GM19372 (cell line): Measurements from ENCODE around the gene COG5.

Source experiments
- ATAC-seq: cut with Tn5 transposase; IDR thresholded peaks from one replicate; pipeline ENCODE4 v1.9.1; 2021; ENCODE audit warnings: mild to moderate bottlenecking, low read depth, moderate library complexity; ENCODE audit not compliant: unreplicated experiment

The COG5 gene

DNA sequence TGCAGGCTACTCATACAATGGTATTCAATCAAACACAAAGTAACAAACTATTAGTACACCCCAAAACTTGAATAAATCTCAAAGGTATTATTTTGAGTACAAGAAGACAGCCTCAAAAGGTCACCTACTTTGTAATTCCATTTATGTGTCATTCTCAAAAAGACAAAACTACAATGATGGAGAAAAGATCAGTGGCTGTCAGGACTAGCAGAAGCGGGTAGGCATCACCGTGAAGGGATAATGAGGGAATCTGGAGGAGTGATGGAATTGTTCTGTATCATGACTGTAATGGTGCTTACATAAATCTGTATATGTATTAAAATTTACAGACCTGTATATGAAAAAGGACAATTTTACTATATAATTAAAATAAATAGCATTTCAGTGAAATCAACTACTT, 37.0 kb downstream of the COG5 start:
- ATAC-seq: no peak

DNA sequence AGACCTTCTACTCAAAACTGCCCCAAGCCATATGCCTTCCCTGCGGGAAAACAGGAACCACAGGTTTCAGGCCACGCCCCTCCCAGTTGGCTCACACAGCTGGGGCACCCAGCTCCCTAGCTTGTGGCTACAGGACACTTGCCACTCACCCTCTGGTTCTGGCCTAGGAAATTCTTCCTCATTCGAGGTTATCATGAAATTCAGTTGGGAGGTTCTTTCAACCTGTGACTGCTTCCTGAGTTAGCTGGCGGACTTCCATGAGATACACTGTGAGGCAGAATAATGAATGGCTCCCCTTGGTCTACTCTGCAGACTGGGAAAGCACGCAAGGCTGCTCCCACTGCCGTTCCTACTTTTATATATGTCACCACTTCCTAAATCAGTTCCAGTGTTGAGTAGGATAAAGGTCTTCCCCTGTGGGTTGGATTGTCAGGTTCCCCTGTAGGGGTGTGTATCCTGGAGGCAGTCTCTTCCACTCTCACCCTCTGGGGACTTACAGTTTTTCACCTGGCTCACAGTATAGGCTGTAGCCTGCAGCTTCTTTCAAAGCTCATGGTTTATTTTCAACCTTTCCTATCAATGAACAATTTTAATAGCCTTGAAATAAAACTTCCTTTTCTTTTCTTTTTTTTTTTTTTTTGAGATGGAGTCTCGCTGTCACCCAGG, 56.9 kb downstream of the COG5 start:
- ATAC-seq: no peak

DNA sequence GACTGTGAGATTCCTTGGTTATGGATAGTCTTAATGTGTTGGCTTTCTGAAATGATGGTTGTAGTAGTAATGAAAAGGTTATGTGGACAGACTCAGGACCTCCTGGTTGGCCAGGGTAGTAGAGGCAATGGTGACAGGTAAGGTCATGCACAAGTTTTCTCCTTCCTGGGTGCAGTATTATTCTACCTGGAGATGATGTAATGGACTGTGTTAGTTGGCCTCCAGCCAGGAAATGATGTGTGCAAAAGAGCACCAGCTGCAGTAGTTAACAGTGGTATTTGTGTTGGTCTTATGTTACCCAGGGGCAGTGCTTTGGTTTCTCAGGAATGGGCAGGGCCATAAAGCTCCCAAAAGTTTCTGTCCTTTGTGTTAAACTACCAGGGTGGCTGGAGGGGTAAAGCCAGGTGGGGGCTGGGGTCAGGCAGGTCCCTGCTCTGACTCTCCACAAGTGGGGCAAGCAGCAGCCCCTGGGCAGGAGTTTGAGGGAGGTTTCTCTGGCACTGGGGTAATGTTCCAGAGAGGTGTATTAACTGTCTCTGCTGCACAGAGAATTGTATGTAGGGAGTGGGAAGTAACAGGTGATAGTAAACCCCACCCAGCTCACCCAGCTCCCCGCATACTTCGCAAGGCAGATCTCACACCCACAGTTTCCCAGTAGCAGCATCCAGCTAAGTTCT, 57.6 kb downstream of the COG5 start:
- ATAC-seq: no peak

DNA sequence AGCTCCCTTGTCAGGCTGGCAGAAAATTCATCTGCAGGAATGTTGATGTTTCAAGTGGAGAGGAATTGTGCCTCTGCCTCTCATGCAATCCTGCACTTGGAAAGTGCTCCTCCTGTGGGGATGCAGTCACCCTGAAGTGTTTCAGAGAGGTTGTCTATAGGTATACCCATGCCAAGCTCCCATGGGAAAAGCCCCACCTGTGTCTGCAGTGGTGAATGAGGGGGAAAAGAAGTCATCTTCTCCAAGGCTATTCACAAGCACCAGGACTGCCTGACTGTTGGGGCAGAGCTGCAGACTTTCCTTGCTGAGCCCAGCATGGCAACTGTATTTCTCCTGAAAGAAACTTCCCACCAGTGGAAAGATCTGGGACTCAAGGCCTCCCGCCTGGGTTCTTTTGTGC, 58.4 kb downstream of the COG5 start:
- ATAC-seq: no peak

DNA sequence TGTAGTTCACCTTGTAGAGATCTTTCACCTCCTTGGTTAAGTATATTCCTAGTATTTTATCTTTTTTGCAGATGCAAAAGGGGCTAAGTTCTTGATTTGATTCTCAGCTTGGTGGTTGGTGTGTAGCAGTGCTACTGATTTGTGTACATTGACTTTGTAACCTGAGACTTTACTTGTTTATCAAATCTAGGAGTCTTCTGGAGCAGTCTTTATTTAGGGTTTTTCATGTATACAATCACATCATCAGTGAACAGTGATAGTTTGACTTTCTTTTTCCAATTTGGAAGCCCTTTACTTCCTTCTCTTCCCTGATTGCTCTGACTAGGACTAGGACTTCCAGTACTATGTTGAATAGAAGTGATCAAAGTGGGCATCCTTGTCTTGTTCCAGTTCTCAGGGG, 60.0 kb downstream of the COG5 start:
- ATAC-seq: no peak

DNA sequence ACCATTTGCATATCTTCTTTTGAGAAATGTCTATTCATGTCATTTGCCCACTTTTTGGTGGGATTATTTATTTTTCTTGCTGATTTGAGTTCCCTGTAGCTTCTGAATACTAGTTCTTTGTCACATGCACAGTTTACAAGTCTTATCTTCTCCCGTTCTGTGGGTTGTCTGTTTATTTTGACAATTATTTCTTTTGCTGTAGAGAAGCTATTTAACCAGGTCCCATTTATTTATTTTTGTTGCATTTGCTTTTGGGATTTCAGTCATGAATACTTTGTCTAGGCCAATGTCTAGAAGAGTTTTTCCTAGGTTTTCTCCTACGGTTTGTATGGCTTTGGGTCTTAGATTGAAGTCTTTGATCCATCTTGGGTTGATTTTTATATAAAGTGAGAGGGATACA, 60.9 kb downstream of the COG5 start:
- ATAC-seq: no peak

DNA sequence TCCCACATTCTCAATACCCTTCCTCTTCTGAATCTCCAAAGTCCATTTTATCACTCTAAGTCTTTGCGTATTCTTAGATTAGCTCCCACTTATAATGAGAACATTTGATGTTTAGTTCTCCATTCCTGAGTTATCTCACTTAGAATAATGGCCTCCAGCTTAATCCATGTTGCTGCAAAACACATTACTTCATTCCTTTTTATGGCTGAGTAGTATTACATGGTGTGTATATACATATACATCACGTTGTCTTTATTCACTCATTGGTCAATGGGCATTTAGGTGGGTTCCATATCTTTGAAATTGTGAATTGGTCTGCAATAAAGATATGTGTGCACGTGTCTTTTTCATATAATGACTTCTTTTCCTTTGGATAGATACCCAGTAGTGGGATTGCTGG, 61.6 kb downstream of the COG5 start:
- ATAC-seq: no peak

DNA sequence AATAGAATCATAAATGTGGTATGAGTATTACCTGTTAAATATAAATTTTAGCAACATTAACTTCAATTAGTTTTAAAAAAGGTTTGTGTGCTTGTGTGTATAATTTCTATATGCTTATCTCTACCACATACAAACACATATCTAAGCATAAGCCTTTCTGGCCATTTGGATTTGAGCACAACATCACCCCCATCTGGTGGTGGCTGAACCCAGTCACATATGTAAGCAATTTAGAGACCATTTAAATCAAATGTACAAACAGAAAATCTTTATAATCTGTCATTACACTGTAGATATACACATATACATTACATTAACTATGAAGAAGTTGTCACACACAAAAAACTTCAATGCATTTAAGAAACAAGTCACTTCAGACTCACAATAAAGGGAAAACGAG, 62.1 kb downstream of the COG5 start:
- no peak for ATAC-seq

DNA sequence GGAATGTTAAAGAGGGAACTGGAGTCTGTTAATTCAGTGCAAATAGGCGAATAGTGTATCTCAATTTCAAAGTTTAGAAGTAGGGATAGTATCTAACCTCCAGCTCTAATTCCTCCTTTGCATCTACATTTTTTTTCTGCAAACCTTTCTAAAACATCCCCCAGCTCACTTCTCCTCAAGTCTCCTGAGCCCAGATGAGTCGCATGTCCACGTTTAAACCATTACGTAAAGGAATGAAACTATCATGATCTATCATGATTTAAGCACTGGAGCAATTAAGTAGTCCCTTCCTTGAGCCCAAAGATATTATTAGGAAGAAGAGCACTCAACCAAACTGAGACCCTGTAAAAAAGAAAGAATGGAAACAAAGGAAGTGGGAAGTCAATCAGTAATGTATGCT, 64.0 kb downstream of the COG5 start:
- ATAC-seq: no peak

DNA sequence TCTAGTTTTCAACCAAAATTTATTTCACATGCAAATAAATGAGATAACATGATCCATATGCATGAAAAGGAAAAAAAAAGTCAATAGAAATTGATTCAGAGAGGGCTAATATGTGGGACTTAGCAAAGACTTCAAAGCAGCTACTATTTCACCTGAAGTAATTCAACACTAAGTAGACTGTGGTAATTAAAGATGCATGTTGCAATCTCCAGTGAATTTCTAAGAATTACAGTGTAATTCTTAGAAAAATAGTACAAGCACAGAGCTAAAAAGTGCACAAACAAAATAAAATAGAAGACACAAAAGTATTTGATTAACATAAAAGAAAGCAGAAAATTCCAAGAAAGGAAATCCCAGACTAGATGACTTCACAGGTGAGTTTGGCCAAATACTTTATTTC, 68.2 kb downstream of the COG5 start:
- no peak for ATAC-seq

DNA sequence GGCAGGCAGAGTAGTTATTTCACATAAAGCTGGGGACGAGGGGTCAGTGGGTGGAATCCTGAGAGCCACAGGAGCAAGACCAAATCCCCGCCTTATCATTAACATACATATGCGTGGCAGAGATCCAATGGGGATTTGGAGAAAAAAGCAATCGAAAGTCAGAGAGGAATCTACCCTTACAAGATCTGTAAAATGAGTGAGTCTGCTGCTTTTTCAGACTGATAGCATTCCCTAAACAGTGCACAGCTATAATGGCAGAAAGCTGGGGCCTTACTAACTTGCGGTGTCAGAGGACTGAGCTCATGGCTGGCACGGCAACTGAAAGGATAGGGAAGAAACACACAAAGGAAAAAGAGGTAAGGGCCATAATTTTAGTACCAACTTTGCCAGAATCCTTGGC, 68.8 kb downstream of the COG5 start:
- no peak for ATAC-seq

DNA sequence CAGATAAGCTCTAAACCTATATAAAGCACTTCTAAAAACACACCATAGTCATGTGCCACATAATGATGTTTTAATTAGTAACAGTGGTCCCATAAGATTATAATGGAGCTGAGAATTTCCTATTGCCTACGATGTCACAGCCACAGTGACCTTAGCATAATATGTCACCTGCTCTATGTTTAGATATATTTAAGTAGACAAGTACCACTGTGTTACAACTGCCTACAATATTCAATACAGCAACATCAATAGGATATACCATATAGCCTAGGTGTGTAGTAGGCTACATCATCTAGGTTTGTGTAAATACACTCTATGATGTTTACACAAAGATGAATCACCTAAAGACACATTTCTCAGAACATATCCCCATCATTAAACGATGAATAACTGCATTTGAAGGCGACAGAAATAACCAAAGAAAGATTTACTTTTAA, 69.4 kb downstream of the COG5 start:
- ATAC-seq: no peak

DNA sequence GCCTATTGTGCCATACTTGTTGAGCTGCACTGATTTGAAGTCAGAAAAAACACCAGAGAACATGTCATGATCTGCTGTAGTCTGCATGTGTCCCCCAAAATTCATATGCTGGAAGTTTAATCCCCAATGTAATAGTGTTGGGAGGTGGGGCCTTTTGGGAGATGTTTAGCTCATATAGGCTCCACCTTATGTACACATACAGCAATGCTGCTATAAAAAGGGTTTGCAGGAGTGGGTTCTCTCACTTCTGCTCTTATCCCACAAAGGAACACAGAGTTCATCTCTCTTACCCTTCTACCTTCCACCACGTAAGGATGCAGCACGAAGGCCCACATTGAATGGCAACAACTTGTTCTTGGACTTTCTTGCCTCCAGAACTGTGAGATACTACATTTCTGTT, 70.8 kb downstream of the COG5 start:
- no peak for ATAC-seq

DNA sequence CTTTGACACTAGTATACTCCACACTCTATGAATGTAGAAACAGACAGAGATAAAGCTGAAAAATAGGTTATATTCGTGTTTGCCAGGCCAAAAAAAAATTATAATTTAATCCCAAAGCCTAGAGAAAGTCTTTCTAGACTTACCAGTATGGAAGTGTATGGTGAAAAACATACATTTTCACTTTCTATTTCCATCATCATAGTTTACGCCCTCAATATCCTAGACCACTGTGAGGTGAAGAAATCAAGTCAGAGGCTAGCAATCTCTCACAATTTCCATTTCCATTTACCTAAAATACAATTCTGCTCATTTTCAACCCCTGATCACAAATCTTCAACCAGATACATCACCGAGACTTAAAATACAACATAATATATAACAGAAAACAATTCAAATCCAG, 77.7 kb downstream of the COG5 start:
- no peak for ATAC-seq

DNA sequence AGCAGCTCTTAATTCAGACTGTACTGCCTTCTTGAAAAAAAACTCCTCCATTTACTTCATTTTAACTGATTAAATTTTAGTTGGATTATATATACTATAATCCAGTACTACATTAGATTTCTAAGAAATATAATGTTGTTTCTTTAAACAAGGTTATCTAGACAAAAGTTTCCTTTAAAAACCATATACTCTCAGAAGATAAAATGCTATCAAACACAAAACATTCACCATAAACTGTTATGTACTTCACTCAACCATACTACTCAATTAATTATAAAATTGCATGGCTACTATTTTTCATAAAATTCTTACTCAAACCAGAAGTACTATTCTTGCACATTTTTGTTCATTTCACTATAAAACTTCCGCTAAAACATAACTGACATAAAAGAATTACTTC, 81.1 kb downstream of the COG5 start:
- no peak for ATAC-seq

DNA sequence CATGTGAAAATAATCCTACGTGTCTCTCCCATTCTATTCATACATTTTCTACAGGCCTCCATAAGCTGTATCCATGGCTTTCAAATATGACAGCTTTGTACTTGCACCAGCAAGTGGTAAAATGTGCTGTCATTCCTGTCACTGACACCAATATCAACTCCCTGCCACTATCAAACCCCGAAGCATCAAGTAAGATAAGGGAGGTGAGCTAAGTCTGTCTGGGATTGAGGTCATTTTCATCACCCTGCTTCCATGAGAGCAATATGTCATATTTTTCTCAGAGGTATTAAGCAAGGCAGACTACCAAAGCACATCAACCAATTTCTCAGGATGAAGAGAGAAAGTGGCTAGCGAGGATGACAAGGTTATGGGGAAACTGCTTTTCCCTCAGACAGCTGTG, 82.8 kb downstream of the COG5 start:
- no peak for ATAC-seq

DNA sequence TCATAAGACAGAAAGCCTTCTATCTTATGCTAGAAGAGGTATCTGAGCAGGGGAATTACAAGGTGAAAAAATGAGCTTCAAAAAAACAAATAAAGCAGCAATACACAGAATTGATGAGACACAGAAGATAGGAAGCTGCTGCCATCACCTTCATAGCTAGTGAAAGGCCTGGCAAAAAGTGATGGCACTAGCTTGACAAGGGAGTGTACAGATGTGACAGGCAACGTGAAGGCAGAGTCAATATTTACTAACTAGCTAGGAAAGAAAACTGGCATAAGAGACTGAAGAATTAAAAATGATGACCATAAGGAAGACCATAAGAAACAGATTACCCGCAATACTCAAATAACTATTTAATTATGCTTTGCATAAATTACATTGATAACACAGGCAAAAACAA, 84.4 kb downstream of the COG5 start:
- ATAC-seq: no peak

DNA sequence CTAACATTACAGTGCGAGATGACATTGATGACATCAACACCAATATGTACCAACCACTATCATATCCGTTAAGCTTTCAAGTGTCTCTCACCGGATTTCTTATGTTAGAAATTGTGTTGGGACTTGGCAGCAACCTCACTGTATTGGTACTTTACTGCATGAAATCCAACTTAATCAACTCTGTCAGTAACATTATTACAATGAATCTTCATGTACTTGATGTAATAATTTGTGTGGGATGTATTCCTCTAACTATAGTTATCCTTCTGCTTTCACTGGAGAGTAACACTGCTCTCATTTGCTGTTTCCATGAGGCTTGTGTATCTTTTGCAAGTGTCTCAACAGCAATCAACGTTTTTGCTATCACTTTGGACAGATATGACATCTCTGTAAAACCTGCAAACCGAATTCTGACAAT, 89.6 kb downstream of the COG5 start:
- no peak for ATAC-seq

DNA sequence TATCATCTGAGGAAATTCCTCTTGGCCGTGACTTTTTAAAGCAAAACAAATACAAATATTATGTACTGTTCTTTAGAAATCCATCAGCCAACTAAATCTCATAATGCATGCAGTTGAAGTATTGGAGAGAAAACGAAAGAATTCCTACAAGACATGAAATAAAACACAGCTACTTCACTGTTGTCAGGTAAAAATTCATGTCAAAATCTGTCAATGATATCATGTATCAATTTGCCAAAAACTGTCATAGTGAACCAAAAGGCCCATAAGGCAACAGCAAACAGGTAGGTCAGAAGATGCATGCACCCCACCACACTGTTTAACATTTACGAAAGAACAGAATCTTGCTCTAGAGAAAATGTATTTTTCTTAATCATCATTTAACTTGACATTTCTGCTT, 91.6 kb downstream of the COG5 start:
- ATAC-seq: no peak

DNA sequence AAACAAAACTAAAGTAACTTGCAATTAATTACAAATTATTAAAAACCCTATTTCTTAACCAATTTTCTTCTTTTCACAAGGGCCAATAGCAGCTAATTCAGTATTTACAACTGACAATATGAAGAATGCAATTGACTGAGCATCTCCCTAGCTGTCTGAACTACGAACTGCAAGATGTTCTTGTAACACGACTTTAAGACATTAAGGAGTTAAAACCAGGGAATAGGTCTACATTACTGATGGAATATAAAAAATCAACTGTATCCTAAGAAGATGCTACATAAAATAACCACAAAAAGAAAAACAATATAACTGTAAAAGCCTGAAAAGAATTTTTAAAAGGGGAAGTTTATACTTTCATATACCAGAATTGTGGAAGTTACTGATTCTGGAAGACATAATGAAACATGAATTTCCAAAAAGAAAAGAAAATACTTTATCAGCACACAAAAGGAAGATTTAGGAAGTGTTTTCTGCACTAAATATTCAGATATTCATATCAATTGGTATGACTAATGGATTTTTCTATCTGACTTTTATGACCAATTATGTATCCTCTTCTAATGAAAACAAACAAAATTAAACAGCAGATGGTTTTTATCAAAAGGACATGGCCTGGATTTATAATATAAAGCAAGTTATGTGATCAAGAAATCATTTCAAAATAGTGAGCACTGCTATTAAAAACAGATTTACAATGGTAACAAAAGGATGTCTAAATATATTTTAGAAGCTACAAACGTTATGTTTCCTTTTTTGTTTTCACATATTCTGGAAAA, 92.2 kb downstream of the COG5 start:
- ATAC-seq: no peak

DNA sequence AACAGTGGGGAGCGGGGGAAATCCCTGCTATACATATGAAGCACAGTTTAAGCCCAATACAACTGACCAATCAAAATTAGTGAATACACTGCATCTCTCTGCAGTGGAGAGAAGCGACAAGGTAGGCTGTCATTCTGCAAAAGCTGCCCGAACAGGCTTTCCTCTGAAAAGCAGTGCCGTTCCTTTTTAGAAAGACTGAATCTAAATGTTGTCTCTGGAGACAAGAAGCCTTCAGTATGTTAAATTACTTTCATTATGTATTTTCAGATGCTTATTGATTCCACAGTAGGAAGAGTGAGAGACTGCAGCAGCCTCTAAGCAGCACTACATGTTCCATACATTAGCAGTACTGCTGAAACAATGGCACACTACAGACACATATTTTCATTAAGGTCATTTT, 93.8 kb downstream of the COG5 start, which contains the start of gene GPR22:
GPR22 (plus strand) TSS at position 129 of the 400 bp plus-strand sequence. CDS start 4,004 bp downstream, outside the sequence.
- no peak for ATAC-seq

DNA sequence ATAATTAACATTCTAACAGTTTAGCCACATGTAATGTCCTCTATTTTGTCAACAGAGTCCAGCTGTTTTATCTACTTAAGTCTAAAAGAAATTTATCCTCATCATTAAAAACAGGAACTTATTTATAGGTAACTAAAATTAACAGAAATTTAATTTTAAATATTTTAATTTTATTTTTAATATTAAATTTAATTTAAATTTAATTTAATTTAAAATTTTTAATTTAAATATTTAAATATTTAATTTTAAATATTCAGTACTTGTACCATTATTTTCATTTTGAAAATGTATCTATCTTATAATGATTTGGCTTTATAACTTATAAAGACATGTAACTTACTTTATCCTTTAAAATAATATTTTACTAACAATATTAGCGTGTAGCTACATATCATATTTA, 94.9 kb downstream of the COG5 start:
- ATAC-seq: no peak
